HG03175 (cell line): ENCODE results near the gene ALG2.

Experiments
- ATAC-seq: cut with Tn5 transposase; IDR thresholded peaks from one replicate; pipeline ENCODE4 v1.9.1; 2021; ENCODE audit warnings: mild to moderate bottlenecking, moderate library complexity; ENCODE audit not compliant: unreplicated experiment

Gene ALG2, protein sequence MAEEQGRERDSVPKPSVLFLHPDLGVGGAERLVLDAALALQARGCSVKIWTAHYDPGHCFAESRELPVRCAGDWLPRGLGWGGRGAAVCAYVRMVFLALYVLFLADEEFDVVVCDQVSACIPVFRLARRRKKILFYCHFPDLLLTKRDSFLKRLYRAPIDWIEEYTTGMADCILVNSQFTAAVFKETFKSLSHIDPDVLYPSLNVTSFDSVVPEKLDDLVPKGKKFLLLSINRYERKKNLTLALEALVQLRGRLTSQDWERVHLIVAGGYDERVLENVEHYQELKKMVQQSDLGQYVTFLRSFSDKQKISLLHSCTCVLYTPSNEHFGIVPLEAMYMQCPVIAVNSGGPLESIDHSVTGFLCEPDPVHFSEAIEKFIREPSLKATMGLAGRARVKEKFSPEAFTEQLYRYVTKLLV

DNA sequence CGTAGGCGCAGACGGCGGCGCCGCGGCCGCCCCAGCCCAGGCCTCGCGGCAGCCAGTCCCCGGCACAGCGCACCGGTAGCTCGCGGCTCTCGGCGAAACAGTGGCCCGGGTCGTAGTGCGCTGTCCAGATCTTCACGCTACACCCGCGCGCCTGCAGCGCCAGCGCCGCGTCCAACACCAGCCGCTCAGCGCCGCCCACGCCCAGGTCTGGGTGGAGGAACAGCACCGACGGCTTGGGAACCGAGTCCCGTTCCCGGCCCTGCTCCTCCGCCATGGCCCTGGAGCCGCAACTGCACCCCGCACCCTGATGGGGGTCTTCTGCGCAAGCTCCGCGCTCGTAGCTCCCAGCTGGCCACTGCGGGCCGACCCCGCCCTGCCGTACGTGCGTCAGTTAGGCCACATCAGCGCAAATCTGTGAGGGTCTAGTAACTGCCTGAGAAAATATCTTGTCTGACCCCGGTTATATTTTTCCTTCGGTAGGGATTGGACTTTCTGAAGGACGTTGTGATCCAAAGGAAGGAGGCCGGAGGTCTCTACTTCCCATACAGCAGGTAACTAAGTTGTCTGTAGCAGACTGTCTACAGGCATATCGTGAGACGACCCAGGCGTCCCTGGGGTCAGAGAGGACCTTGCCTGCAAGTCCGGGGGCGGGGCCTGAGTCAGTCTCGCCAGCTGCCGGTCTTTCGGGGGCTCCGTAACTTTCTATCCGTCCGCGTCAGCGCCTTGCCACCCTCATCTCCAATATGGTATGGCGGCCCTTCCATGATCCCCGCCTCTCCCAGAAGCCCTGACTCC is at the start of gene ALG2, which contains the start of gene SEC61B:
Gene ALG2 (minus strand): TSS at position 322 of the 795 bp plus-strand sequence. CDS start 48 bp downstream, at position 274.
Gene SEC61B (plus strand): TSS at position 662 of the 795 bp plus-strand sequence. CDS start 82 bp downstream, at position 744.
- ATAC-seq, result peak; percentile 89

DNA sequence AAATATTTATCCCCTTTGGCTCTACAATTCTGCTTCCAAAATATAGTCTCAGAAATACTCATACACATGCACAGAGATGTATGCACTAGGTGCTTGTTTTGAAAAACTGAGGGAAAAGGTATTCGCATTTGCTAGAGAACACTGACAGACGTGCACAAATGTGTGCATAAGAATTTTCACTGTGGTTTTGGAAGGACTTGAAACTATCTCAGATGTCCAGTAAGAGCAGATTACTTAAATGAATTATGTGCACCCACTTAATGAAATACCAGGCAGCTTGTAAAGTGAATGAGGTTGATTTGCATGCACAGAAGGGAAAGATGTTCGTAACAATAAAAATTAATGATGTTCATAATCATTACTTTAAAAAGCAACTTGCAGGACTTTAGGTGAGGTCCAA is 48.7 kb upstream of the ALG2 start:
- no peak for ATAC-seq

DNA sequence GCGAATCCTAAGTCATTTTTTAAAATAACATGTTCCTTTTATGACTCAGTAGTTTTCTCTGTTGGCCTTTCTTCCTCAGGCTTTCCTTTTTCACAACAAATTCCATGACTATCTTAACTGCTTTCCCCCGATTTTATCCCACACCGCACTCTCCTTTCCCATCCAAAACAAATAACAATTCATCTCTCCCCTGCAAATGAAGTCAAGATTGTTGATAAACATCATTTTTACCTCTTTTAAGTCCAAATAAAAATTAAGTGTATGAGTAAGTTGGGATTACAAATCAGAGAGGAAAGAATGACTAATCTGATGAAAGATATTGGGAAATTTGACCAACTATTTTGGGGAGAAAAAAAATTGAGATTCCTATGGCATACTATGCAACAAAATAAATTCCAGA is 47.7 kb upstream of the ALG2 start:
- ATAC-seq, result no peak

DNA sequence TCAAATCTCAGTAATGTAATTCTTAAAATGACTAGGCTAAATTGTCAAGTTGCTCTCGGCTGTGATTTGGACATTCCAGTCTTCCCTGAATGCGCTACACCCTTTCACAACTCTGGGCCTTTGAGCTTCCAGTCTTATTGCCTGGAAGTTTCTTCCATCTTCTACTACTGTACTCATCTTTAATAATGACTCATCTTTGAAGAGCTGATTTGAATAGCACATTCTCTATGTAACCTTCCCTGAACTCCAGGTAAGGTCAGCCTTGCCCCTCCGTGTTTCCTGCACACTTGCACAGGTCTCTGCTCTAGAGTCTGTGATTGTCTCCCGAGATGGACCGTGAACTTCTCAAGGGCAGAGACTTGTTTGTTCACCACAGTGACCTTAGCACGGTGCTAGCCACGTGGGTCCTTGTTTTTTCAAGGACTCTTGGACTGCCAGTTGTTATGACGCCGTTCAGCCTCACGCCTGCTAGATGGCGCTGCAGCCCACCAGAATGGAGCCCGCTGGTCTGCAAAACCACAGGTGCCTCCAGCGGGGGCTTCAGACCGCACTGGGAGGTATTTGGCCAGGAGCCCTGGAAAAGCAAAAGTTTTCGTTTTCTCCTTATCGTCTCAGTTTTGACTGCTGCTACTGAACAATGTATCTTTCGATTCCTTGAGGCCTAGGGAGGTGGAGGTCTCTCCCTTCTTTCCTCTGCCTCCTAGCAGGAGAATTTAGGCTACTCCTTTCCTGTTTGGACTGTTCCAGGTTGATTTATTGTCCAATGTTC is 44.7 kb upstream of the ALG2 start:
- peak; percentile 68 for ATAC-seq

DNA sequence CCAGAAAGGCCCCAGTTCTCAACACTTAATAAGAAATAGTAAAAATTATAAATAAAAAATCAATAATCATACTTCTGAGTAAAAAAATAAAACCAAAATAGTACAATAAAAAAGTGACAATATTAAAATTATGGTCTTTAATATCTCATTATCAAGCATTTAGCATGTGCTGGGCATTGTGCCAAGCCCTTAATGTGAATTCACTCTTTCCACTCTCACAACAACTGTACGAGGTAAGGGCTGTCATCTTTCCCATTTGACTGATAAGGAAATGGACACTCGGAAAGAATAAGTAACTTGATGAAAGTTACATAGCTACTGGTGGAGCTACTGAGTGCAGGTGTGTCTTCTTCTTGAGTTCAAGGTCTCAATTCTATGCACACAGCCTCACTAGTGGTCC is 43.9 kb upstream of the ALG2 start:
- no peak for ATAC-seq

DNA sequence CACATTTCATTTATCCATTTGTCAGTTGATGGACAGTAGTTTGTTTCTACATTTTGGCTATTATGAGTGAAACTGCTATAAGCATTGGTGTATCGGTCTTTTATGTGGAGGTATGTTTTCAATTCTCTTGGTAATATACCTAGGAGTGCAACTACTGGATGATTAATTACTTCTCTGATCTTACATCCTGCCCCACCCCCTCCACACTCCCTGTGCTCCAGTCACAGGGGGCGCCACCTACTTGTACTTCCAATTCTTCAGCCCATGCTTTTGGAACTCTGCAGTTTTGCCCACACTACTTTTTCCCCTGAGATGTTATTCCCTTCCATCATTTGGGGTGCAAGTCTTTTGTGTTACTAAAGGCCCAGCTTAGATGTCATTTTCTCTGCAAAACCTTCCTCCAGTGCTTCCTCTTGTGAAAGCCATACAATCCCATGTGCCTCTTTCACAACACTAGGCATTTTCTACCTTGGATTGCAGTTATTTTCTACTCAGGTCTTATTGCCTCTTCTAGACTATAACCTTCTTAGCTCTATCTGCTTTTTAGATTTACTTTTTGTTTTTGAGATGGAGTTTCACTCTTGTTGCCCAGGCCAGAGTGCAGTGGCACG is 42.4 kb upstream of the ALG2 start:
- no peak for ATAC-seq

DNA sequence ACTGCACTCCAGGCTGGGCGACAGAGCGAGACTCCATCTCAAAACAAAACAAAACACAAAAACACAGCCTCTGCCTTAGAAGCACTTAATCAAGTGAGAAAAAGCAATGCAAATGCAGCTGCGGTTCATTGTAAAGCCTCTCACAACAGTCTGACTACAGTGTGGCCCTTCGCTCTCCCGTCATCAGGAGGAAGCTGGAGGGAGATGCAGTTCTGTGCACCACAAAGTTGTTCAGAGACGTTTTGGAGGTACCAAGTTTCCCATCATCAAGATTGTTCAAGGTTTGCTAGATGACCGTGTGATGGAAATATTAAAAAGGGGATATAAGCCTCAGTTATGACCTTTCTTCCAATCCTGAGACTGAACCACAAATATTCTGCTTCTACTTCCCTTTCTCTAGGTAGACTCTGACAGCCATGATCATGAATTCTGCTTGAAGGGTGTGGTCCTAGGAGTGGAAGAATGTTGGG is 41.2 kb upstream of the ALG2 start:
- peak; percentile 52 for ATAC-seq

DNA sequence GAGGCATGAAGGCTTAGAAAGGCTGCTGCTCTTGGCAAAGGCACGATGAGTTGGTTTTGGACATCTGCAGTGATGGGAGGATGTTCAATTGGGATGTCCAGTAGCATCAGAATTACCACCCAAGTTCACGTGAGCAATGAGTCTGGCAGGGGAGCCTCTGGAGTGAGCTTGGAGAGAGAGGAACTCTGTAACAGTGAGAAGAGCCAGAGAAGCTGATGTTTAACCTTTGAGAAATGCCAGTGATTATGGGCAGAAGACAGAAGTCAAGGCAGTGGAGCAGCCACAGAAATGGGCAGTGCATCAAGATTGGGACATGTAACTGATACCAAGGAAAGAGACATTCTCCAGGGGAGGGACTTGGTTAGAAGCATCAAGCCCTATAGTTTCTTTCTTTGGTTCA is 40.2 kb upstream of the ALG2 start:
- no peak for ATAC-seq

DNA sequence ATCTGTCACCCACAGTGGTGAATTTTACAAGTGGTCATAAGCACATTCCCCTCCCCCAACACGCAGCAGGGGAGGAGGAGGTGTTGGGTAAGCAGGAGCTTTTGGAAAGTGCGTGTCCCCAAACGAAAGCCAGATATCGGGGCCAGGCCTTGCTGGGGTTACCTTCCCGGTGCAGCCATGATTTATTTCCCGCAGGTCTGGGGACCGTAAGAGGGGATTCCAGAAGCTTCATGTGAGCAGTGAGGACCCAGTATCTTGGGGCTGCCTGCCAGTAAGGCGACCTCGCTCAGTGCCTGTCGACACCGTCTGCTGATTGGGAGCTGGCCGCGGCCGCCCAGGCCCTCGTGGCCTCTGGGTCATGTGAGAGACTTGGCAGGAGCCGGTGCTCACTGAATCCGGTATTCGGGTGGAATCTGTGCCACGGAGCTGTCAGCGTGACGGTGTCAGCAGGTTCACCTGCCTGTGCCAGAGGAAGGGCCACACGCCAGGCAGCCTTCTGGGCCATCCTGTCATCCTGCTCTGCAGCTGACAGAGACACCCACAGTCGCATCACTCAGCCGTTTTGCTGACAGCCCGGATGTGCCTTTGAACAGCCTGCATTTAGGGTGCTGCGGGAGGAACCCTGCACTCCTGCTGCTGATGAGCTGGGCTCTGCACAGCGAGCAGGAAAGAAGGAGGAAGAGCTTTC is 37.6 kb upstream of the ALG2 start:
- ATAC-seq, result no peak

DNA sequence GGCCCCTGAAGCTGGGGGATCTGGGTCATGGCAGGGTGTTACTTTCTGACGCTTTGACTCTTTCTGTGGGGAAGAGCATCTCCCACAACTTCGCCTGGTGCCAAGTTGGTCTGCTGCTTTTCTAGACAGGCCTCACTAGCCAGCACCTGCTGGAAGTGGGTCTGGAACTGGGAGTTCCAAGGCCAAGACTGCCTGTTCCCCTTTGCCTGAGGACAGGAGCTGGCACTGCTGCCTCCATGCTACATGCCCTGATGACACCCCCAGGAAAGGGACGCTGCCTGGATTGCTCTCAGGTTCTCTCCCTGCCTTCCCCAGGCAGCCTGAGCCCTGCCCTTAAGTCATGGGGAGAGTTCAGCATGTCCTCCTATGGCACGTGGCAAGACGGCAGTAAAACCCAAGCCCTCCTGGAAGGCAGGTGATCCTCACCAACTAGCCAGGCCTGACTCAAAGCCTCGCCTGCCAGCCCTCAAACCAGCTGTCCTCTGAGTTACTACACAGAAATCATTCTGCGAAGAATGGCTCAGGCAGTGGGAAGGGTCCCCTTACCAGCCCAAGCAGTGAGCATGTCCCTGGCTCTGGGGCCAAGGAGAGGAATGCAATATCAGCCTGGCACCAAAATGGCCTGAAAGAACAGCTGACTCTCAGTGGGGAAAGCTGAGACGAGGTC is 36.1 kb upstream of the ALG2 start:
- no peak for ATAC-seq

DNA sequence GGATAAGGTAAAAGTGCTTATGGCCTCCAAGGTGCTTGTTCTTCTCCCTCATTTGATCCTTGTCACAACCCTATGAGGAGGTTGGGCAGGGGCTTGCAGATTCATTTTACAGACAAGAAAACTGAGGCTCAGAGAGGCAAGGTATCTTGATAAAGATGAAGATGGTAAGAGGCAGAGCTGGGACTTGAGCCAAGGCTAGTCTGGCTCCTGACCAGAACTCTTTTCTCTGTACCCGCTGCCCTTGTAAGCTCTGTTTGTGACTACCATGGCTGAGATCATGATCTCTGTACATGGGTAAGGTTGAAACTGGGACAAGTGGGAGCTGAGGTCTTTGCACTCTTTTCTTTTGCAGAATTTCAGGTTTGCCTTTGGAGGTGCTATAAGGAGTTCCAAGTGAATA is 33.9 kb upstream of the ALG2 start:
- no peak for ATAC-seq

DNA sequence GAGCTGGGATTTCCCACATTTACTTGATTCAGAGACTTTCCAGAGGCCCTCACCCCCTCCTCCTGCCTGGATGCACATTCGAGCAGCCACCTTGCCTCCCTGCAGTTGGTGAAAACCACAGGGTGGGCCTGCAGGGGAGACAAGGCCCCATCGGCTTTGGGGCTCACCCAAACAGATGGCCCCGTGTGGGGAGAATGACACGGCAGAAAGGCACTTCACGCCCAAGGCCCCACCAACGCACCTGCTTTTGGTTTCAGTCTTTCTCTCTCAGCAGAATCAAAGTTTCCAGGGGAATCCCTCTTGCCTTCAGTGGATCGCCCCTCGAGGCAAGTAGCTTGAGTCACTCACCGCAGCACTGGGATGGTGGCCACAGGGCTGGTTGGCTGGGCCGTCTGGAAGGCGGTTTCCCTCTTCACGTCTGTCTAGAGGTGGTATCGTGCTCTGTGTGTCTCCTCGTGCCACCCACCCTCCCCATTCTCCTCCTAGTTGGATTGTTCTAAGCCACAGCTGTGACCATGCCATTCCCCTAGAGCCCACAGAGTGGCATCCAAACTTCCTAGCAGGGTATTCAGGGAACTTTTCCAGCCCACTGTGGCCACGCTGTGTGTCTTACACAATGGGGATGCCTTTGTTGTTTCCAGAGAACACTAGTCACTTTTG is 32.2 kb upstream of the ALG2 start:
- ATAC-seq, result peak; percentile 91

DNA sequence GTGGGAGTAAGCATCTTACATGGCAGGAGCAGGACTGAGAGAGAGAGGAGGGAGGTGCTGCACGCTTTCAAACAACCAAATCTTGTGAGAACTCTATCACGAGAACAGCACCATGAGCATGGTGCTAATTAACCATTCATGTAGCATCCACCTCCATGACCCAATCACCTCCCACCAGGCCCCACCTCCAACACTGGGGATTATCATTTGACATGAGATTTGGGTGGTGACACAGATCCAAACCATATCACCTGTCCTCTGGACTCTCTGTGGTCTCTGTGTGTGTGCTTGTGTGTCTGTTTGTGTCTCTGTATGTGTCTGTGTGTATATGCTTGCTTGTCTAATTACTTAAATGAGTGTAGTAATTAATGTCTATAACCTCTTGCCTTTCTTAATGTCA is 31.4 kb upstream of the ALG2 start:
- peak; percentile 39 for ATAC-seq

DNA sequence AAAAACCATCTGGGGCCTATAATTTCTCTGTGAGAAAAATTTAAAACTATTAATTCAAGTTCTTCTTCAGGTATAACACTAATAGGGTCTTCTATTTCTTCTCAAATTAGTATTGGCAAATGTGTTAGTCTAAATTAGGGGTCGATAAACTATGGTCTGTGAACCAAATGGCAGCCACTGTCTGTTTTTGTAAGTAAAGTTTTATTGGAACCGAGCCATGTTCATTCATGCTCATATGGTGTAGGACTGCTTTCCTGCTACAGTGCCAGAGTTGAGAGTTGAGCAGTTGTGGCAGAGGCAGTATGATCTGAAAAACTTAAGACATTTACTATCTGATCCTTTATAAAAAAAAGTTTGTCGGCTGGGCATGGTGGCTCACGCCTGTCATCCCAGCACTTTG is 29.4 kb upstream of the ALG2 start:
- ATAC-seq, result no peak

DNA sequence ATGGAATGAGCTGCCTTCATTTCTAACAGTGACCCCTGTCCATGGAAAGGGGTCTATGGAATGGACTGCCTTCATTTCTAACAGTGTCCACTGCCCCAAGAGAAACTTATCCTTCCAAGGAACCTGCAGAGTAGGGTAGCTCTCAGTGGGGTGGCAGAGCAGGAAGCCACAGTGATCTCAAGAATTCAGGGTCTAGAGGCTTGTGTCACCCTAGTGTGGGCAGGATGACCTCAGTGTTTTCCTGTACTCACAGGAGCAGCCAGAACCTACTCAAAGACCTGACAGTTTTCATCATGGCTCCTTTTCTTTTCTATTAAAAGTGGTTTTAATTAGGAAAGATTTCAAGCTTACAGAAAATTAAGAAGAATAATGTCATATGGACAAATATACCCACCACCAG is 27.9 kb upstream of the ALG2 start:
- no peak for ATAC-seq

DNA sequence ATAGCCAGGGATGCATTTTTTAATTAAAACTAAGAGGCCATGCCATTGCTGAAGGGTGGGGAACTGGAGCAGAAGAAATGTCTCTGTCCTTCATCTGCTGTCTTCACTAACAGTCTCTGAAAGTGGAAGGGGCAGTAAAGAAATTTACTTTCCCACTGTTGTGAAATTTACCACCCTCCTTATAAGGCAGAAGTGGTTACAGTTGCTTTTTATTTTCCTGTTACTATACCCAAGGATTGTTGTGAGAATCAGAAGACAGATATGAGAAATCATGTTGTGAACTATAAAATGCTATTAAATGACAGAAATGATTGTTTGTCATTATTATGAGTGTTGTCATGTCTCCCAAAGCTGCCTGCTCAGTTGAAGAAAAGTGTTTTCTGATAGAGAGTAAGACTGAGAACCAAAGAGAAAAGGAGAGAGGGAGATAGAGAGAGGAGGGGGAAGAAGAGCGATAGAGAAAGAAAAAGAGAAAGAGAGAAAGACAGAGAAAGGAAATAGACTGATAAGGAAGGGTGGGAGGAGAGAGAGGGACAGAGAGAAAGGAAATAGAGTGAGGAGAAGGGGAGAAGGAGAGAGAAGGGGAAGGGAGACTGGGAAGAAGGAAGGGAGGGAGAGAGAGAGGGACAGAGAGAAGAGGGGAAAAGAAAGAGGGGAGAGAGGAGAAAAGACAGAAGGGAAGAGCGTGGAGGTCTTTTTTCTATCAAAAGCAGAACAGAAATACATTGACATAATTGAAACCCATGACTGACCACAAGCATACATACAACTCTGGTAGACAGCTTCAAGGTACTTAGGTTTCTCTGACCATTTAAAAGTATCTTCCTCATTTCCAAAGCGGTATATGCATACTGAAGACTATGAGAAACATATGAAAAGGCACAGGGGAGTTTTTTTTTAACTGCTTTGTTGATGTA is 22.9 kb upstream of the ALG2 start:
- ATAC-seq, result peak; percentile 95

DNA sequence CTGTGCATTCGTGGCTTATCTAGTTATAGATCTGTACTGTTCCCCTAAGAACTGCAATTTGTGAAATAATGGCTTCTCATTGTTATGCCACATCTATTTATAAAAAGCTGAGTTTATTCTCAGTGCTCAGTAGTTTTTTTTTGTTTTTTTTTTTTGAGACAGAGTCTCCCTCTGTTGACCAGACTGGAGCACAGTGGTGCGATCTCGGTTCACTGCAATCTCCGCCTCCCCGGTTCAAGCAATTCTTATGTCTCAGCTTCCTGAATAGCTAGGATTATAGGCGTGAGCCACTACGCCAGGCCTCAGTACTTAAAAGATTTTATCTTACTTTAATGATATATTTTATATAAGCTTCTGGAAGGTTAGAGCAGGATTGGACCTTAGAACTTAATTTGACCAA is 19.4 kb upstream of the ALG2 start:
- ATAC-seq, result no peak
